SU-DHL-6 (cell line): ENCODE data around the gene WIPF1.

Source experiments
- EZH2phosphoT487 ChIP-seq: fragments of 200-600 bp; sonication (generic), shearing (Covaris generic); conservative IDR thresholded peaks from 2 replicates; pipeline ENCODE4 v1.6.1; 2018; ENCODE audit warnings: mild to moderate bottlenecking, antibody characterized with exemption, low read length, moderate library complexity, mixed read lengths
- TF ChIP-seq, protein P1 (sequence below): fragments of 200-600 bp; sonication (generic); IDR thresholded peaks from one replicate; pipeline ENCODE4 v1.5.1; 2017; ENCODE audit warnings: antibody characterized with exemption, mild to moderate bottlenecking, low read length, moderate library complexity; ENCODE audit not compliant: insufficient read depth, poor library complexity, severe bottlenecking

- TF ChIP-seq, protein P1, sequence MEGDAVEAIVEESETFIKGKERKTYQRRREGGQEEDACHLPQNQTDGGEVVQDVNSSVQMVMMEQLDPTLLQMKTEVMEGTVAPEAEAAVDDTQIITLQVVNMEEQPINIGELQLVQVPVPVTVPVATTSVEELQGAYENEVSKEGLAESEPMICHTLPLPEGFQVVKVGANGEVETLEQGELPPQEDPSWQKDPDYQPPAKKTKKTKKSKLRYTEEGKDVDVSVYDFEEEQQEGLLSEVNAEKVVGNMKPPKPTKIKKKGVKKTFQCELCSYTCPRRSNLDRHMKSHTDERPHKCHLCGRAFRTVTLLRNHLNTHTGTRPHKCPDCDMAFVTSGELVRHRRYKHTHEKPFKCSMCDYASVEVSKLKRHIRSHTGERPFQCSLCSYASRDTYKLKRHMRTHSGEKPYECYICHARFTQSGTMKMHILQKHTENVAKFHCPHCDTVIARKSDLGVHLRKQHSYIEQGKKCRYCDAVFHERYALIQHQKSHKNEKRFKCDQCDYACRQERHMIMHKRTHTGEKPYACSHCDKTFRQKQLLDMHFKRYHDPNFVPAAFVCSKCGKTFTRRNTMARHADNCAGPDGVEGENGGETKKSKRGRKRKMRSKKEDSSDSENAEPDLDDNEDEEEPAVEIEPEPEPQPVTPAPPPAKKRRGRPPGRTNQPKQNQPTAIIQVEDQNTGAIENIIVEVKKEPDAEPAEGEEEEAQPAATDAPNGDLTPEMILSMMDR, result no peak
- TF ChIP-seq EZH2phosphoT487, result no peak
Measured at GRCh38 chr2:174599310-174599921, 1.8 kb upstream of the WIPF1 start.
